ENCODE results near the gene SLC41A1.

SLC41A1 gene

GRCh38 chr1:205837382-205837970 is 24.5 kb upstream of the SLC41A1 start:
- intact Hi-C loops (cut with DNase I; ENCODE audit: low total_unique reads) = no loop called here
- no peak overlapping the region for H3K4me3 ChIP-seq
- H3K36me3 ChIP-seq = no peaks in the 10 kb centered on the region
- H3K27me3 ChIP-seq = no peaks in the 10 kb centered on the region
- no peaks in the 10 kb centered on the region for H3K4me1 ChIP-seq
- no peak overlapping the region for H3K27ac ChIP-seq
- TF ChIP-seq CTCF (IDR thresholded peaks at IDR 0.05) = no peak
- no peak for DNase-seq
- no peaks in the 10 kb centered on the region for H3K9me3 ChIP-seq

GRCh38 chr1:205834751-205835150 is 21.8 kb upstream of the SLC41A1 start:
- no peaks in the 10 kb centered on the region for H3K27me3 ChIP-seq
- DNase-seq = no peak
- no peaks in the 10 kb centered on the region for H3K9me3 ChIP-seq
- no peak overlapping the region for H3K27ac ChIP-seq
- intact Hi-C loops (cut with DNase I; ENCODE audit: low total_unique reads) = no loop called here
- H3K4me3 ChIP-seq = no peak overlapping the region
- H3K36me3 ChIP-seq = no peaks in the 10 kb centered on the region
- no peaks in the 10 kb centered on the region for H3K4me1 ChIP-seq
- no peak for TF ChIP-seq CTCF (IDR thresholded peaks at IDR 0.05)

GRCh38 chr1:205832326-205832751 is 19.3 kb upstream of the SLC41A1 start:
- no peaks in the 10 kb centered on the region for H3K9me3 ChIP-seq
- H3K4me3 ChIP-seq = no peak overlapping the region
- no peaks in the 10 kb centered on the region for H3K27me3 ChIP-seq
- no peak for TF ChIP-seq CTCF (IDR thresholded peaks at IDR 0.05)
- H3K27ac ChIP-seq = no peak overlapping the region
- no peak for DNase-seq
- no peaks in the 10 kb centered on the region for H3K36me3 ChIP-seq
- intact Hi-C loops (cut with DNase I; ENCODE audit: low total_unique reads) = no loop called here
- peaks cover 0 to 3% (median 0%) of the 10 kb centered on the region in 4 donors for H3K4me1 ChIP-seq

- no peak overlapping the region for H3K4me3 ChIP-seq
- TF ChIP-seq CTCF (IDR thresholded peaks at IDR 0.05) = no peak
- no peak overlapping the region for H3K27ac ChIP-seq
- peaks cover 0 to 9% (median 0%) of the 10 kb centered on the region in 4 donors for H3K4me1 ChIP-seq
- H3K27me3 ChIP-seq = no peaks in the 10 kb centered on the region
- intact Hi-C loops (cut with DNase I; ENCODE audit: low total_unique reads) = no loop called here
- no peak for DNase-seq
- no peaks in the 10 kb centered on the region for H3K9me3 ChIP-seq
- H3K36me3 ChIP-seq = no peaks in the 10 kb centered on the region
Observed at GRCh38 chr1:205827623-205828022, 14.6 kb upstream of the SLC41A1 start.

GRCh38 chr1:205826995-205827394 is 14.0 kb upstream of the SLC41A1 start:
- no peak for TF ChIP-seq CTCF (IDR thresholded peaks at IDR 0.05)
- Histone ChIP-seq H3K4me3 (no peak overlapping the region), H3K27ac (no peak overlapping the region), H3K27me3 (no peaks in the 10 kb centered on the region), H3K4me1 (peaks cover 0 to 9% (median 0%) of the 10 kb centered on the region in 4 donors), H3K9me3 (no peaks in the 10 kb centered on the region), H3K36me3 (no peaks in the 10 kb centered on the region)
- DNase-seq = no peak
- intact Hi-C loops (cut with DNase I; ENCODE audit: low total_unique reads) = no loop called here

Measured in tibial artery (tissue), 4 donors.